Muscle of leg (tissue), 11 donors: ENCODE measurements around the gene RPTOR. TPM values are rescaled to one million over a fixed set of nuclear protein-coding genes. Genes with fewer than 3 reads are reported as not detected.

Source experiments
- DNase-seq: peaks from one replicate; pipeline ENCODE4 v3.0.0; 2013
- H3K27ac ChIP-seq: one replicate; pipeline ENCODE4 v1.5.1; 2013; ENCODE audit warnings: mild to moderate bottlenecking, low read length, control low read depth
- H3K27me3 ChIP-seq: one replicate; pipeline ENCODE4 v1.6.1; 2013; ENCODE audit warnings: low read length; ENCODE audit not compliant: control insufficient read depth, insufficient read depth
- H3K36me3 ChIP-seq: one replicate; pipeline ENCODE4 v1.6.1; 2013; ENCODE audit warnings: low read length; ENCODE audit not compliant: control insufficient read depth, insufficient read depth
- H3K4me1 ChIP-seq: one replicate; pipeline ENCODE4 v1.6.1; 2013; ENCODE audit warnings: low read length; ENCODE audit not compliant: control insufficient read depth, insufficient read depth
- H3K4me3 ChIP-seq: one replicate; pipeline ENCODE4 v1.5.1; 2013; ENCODE audit warnings: low read length, control low read depth
- H3K9me3 ChIP-seq: replicated peaks from 2 replicates; pipeline ENCODE4 v1.6.1; 2013; ENCODE audit warnings: low read depth, low read length; ENCODE audit not compliant: control insufficient read depth
- WGBS: methylation state at CpG from one replicate; pipeline ENCODE4 v1.1.5; 2013; ENCODE audit warnings: missing lambda C conversion rate; ENCODE audit not compliant: insufficient coverage; 5-methylcytosine and 5-hydroxymethylcytosine counted together
- polyA plus RNA-seq, 8 donors: library from polyadenylated mRNA; unstranded; fragments of 120-200 nt; gene quantifications; one replicate each; pipeline versions ENCODE4 v1.2.1 to v1.2.3, GENCODE V29; 2013; ENCODE audit warnings: inconsistent platforms in 1 of 8, low replicate concordance in 1 of 8; ENCODE audit not compliant: insufficient read length in 8 of 8, insufficient read depth in 1 of 8
- total RNA-seq: library from RNA; stranded (reverse); fragments of 120-200 nt; gene quantifications from one replicate; pipeline ENCODE4 v1.2.4, GENCODE V29; 2013

Gene RPTOR
- total and polyA plus RNA-seq, 9 donors = 17.3 to 23.7 (median 20.0) TPM

DNA sequence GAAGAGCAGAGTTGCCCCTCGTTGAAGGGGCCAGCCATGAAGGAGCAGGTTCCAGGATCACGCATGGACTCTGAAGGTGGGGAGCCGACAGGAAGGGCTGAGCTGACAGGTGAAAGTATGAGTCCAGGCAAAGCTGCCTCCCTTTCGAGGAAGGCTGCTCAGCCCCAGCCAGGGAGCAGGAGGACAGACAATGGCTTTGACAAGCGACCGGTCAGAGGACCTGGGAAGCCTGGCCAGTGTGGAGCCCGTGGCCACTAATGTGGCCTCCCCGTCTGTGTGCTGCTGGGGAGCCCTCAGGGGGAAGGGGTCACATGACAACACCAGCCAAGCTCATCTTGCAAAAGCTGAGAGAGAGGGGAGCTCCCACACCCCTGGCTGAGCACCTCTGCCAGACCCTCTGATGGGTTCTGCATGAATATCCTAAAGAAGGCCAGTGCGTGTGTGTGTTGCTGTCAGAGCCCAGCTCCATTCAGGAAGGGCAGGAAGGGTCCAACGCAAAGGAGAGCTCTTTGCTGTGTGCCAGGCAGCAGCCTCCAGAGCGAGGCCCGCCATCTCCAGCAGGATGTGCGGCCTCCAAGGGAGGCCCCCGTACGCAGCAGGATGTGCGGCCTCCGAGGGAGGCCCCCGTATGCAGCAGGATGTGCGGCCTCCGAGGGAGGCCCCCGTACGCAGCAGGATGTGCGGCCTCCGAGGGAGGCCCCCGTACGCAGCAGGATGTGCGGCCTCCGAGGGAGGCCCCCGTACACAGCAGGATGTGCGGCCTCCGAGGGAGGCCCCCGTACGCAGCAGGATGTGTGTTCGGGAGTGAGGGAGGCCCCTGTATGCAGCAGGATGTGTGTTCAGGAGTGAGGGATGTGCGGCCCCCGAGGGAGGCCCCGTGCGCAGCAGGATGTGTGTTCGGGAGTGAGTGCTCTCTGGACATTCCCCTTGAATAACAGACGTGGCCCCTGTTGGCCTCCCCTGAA is 344.9 kb downstream of the RPTOR start:
- 74% methylated on average over 23 of the region's 40 CpGs for WGBS
- H3K36me3 ChIP-seq = peaks cover 43% of the 10 kb centered on the region
- H3K9me3 ChIP-seq = no peaks in the 10 kb centered on the region
- H3K4me3 ChIP-seq = no peak overlapping the region
- no peaks in the 10 kb centered on the region for H3K27me3 ChIP-seq
- H3K4me1 ChIP-seq = peaks cover 32% of the 10 kb centered on the region
- no peak overlapping the region for H3K27ac ChIP-seq
- no peak for DNase-seq

DNA sequence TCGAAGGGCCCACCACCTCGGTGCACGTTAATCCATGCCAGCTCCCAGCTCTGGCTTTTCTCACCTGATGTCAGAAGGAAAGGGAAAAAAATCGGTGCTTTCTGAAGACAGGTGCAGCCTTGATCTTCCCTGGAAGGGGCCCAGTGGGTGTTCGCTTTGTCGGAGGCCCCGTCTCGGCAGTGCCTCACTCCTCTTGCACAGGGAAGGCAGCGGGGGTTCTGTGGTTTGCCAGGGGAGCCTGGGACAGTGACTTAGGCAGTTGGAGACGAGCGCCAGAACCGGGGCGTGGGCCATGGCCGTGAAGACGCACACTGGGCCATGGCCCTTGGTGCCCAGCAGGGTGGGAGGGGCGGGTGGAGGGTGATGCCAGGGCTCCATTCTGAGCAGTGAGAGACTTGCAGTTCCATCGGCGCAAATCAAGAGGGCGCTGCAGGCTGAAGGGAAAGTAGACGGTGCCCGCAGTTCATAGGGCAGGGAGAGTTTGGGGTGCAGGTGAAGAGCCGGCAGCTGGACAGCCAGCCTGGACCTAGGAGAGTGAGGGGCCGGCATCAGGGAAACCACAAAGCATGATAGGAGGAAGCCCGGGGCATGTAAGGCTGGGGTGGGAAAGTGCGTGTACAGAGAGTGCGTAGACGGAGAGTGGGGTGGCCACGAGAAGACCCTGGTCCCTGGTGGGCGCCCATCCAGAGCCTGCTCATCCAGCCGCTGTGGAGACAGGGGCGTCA is 345.7 kb downstream of the RPTOR start:
- Histone ChIP-seq H3K4me3 (no peak overlapping the region), H3K27ac (peak overlapping the region; percentile 75), H3K9me3 (no peaks in the 10 kb centered on the region), H3K36me3 (peaks cover 37% of the 10 kb centered on the region), H3K27me3 (no peaks in the 10 kb centered on the region), H3K4me1 (peaks cover 32% of the 10 kb centered on the region)
- no peak for DNase-seq
- 72% methylated on average over 31 of the region's 31 CpGs for WGBS

DNA sequence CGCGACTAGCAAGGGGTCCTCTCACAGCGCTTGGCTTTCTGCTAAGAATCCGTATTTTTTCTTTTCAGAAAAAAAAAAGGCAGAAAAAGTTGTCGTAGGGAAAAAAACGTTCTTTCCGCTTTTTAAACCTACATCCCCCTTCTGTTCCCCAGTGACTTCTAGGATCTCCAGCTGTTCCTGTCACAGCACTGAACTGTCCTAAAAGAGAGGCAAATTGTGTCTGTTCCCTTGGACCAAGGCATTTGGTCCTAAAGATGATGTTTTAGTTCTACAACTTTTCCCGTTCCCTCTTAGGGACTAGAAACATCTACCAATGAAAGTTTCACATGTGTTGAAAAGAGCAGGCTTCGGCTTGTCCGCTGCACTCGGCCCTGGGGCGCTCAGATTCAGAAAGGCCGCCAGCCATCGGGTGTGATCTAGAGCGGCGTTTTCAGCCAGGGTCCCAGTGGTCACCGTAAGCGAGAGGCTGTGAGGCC is 346.3 kb downstream of the RPTOR start:
- no peaks in the 10 kb centered on the region for H3K9me3 ChIP-seq
- peak; percentile 73 for DNase-seq
- no peaks in the 10 kb centered on the region for H3K27me3 ChIP-seq
- peak overlapping the region; percentile 75 for H3K27ac ChIP-seq
- peaks cover 32% of the 10 kb centered on the region for H3K4me1 ChIP-seq
- H3K36me3 ChIP-seq = peaks cover 39% of the 10 kb centered on the region
- 26% methylated on average over 9 of the region's 18 CpGs for WGBS
- H3K4me3 ChIP-seq = no peak overlapping the region

DNA sequence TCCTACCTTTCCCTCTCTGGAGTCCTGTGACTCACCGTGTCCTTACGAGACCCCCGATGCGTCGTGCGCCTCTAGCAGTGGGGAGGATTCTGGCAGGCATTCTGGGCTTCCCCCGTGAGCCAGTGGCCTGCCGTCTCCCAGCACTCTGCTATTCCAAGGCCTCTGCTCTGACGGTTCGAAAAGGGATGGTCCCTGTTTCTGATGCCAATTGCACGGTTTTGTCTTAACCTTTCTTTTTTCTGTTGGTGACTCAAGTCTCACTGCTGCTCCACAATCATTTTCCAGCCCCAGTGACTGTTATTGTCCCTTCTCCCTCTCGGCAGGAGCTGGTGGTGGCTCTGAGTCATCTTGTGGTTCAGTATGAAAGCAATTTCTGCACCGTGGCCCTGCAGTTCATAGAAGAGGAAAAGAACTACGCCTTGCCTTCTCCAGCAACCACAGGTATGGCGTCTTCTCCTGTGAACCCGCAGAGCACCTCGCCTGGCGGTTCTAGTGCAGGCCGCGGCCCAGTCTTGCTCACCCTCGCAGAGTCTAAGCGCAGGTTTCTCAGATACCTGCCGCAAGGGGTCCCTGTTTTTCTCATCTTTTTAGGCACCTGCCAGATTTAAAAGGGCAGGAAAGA is 346.9 kb downstream of the RPTOR start:
- no peak overlapping the region for H3K4me3 ChIP-seq
- 43% methylated on average over 23 of the region's 23 CpGs for WGBS
- DNase-seq = no peak
- no peaks in the 10 kb centered on the region for H3K9me3 ChIP-seq
- H3K27ac ChIP-seq = peak overlapping the region; percentile 75
- no peaks in the 10 kb centered on the region for H3K27me3 ChIP-seq
- H3K4me1 ChIP-seq = peaks cover 32% of the 10 kb centered on the region
- H3K36me3 ChIP-seq = peaks cover 37% of the 10 kb centered on the region

DNA sequence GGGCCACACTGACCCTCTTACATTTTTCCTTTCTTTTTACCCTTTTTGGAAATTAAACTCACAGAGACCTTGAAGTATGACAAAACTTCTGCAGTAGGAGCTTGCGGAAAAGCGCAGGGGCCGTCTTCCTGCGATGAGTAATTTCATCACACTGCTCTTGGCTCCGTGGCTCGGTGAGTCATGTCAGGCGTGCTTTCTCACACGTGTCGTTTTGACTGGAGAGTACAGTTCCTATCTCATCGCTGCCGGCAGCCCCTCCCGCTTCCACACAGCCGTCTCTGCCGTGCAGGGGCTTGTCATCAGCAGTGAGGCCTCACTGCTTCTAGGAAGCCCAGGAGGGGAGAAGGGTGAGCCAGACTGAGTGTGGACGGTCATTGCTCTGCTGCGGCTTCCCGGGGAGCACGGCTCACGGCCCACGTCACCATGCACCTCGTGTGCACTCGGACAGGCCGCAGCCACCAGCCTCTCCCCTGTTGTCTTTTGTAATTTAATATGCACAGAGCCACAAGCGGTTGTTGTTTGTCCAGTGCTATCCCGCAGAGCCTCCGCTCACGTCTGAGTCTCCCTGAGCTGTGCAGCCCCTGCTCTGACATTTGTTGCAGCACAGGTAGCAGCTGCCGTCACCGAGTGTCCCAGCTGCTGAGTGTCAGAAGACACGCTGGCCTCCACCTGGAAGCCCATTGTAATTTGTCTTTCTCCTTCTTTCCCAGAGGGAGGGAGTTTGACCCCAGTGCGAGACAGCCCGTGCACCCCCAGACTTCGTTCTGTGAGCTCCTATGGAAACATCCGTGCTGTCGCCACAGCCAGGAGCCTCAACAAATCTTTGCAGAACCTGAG is 347.6 kb downstream of the RPTOR start:
- WGBS = 54% methylated on average over 28 of the region's 35 CpGs
- Histone ChIP-seq H3K27me3 (no peaks in the 10 kb centered on the region), H3K4me1 (peaks cover 32% of the 10 kb centered on the region), H3K9me3 (no peaks in the 10 kb centered on the region), H3K4me3 (no peak overlapping the region), H3K27ac (peak overlapping the region; percentile 75), H3K36me3 (peaks cover 33% of the 10 kb centered on the region)
- peak; percentile 86 for DNase-seq

DNA sequence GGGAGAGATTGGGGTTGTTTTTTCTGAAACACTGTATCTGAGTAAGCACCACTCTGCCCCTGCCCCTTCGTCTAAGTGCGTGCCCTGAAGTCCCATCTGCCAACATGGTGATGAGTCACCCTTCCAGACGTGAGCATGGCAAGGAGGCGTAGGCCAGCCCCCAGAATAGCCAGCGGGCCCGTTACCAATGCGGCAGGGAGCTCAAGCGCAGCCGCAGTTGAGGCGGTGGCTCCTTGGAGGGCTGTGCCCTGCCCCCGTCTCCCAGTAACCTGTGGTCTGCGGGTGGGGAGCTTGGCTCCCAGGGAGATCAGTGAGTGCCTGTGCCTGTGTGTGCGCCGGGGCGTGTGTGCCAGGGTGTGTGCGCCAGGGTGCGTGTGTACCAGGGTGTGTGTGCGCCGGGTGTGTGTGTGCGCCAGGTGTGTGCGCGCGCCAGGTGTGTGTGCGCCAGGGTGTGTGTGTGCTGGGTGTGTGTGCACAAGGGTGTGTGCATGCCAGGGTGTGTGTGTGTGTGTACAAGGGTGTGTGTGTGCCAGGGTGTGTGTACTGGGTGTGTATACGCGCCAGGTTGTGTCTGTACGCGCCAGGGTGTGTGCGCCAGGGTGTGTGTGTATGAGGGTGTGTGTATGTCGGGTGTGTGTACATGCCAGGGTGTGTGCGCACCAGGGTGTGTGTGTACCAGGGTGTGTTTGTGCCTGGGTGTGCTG is 348.4 kb downstream of the RPTOR start:
- DNase-seq = peak; percentile 46
- peaks cover 34% of the 10 kb centered on the region for H3K36me3 ChIP-seq
- 92% methylated on average over 21 of the region's 31 CpGs for WGBS

DNA sequence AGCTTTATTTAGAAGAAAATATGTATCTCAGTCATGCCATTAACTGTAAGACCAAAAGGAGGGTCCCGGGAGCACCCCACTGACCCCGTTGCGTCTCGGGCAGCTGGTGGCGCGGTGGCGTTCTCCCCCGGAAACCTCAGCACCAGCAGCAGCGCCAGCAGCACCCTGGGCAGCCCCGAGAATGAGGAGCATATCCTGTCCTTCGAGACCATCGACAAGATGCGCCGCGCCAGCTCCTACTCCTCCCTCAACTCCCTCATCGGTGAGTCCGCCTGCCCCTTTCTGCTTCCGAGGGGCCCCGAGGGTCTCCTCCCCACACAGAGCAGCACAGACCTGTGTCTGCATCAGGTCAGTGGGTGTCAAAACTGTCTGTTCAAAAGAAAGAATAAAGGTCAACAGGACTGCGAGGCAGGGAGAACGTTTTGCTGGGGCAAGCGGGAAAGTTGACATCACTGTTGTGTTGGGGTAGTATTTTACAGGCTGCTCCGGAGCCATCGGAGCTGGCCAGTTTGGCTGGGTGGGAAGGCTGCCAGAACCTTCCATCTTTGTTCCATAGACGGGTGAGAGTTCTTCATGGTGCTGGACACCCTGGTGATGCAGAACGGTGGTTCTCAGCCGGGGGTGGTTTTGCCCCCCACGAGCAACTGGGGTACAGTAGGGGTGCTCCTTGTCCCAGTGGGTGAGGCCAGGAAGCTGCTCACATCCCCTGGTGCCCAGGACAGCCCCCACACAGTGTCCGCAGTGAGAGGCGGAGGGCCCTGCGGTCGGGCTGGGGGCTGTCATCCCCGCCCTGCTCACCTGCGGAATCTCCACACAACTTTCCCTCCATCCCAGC is 349.2 kb downstream of the RPTOR start:
- Histone ChIP-seq H3K36me3 (peaks cover 36% of the 10 kb centered on the region), H3K4me3 (no peak overlapping the region), H3K27me3 (no peaks in the 10 kb centered on the region), H3K4me1 (peaks cover 32% of the 10 kb centered on the region), H3K9me3 (no peaks in the 10 kb centered on the region), H3K27ac (no peak overlapping the region)
- WGBS = 92% methylated on average over 21 of the region's 34 CpGs
- no peak for DNase-seq

More for the DNA sequence above, 348.4 kb downstream of the RPTOR start:
- H3K27me3 ChIP-seq = no peaks in the 10 kb centered on the region
- H3K9me3 ChIP-seq = no peaks in the 10 kb centered on the region
- H3K4me1 ChIP-seq = peaks cover 32% of the 10 kb centered on the region
- no peak overlapping the region for H3K27ac ChIP-seq
- no peak overlapping the region for H3K4me3 ChIP-seq

DNA sequence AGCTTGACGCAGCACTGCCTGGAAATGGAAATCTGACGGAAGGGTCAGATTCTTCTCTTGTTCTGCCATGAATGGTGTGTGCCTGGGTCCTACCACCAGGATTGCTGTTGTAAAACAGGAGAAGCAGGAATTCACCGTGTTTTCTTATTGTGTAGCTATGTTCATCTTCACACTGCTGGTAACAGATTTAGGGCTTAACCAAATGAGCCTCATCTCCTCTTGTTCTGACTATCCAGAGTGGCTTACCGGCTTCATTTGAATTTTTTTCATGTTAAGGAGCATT is 349.7 kb downstream of the RPTOR start:
- no peaks in the 10 kb centered on the region for H3K9me3 ChIP-seq
- no peak overlapping the region for H3K27ac ChIP-seq
- no peak overlapping the region for H3K4me3 ChIP-seq
- peaks cover 32% of the 10 kb centered on the region for H3K4me1 ChIP-seq
- H3K27me3 ChIP-seq = no peaks in the 10 kb centered on the region
- H3K36me3 ChIP-seq = peaks cover 39% of the 10 kb centered on the region
- WGBS = no CpG with 5 or more reads among the region's 4 CpGs
- DNase-seq = no peak
